IPS DF 19.7 (cell line): ENCODE measurements around the gene STOML1.

Source experiments
- DNase-seq: peaks from one replicate; pipeline ENCODE4 v3.0.0-alpha.2; 2013; ENCODE audit warnings: low read depth, low spot score

STOML1 gene

DNA sequence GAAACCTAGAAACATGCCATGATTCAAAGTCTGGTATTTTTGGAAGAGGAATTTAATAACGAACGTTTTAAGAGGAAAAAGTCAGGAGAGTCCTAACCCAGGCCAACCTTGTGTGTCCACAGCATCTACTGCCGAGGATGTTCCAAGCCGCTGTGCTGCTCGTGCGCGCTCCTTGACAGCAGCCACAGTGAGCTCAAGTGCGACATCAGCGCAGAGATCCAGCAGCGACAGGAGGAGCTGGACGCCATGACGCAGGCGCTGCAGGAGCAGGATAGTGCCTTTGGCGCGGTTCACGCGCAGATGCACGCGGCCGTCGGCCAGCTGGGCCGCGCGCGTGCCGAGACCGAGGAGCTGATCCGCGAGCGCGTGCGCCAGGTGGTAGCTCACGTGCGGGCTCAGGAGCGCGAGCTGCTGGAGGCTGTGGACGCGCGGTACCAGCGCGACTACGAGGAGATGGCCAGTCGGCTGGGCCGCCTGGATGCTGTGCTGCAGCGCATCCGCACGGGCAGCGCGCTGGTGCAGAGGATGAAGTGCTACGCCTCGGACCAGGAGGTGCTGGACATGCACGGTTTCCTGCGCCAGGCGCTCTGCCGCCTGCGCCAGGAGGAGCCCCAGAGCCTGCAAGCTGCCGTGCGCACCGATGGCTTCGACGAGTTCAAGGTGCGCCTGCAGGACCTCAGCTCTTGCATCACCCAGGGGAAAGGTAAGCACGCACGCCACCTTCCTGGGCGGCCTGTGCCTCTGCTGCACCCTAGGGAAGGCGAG is 30.8 kb upstream of the STOML1 start:
- DNase-seq: no peak

GRCh38 chr15:74019734-74020133 is 27.6 kb upstream of the STOML1 start:
- no peak for DNase-seq

GRCh38 chr15:74013374-74013894 is 21.3 kb upstream of the STOML1 start:
- no peak for DNase-seq

- no peak for DNase-seq
These were observed 19.5 kb upstream of the STOML1 start for GRCh38 chr15:74011610-74012009.

GRCh38 chr15:74010929-74011540 is 18.9 kb upstream of the STOML1 start:
- no peak for DNase-seq

GRCh38 chr15:74008901-74009300 is 16.8 kb upstream of the STOML1 start:
- DNase-seq: no peak

DNA sequence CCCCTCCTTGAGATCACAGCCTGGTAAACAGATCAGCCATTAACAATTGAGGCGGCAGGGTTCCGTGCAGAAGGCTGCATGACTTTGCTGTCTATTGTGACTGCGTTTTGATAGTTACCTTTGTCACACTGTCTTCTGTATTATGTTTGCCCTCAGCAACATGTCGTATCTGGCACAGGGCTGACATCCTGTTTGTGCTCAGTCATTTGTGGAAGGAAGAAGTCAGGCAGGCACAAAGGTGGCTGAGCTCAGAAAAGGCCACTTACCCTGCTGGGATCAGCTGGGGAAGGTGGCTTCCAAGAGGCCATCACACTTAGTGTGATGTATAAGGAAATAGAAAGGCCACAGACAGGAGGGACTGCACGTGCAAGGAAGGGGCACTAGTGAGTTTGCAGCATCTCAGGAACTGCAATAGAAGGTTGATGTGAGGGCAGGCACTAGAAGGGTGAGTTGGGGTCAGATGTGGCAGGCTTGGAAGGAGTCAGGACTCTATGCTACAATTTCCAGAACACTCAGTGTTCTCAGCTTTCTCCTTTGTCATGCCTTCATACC is 15.8 kb upstream of the STOML1 start:
- no peak for DNase-seq

DNA sequence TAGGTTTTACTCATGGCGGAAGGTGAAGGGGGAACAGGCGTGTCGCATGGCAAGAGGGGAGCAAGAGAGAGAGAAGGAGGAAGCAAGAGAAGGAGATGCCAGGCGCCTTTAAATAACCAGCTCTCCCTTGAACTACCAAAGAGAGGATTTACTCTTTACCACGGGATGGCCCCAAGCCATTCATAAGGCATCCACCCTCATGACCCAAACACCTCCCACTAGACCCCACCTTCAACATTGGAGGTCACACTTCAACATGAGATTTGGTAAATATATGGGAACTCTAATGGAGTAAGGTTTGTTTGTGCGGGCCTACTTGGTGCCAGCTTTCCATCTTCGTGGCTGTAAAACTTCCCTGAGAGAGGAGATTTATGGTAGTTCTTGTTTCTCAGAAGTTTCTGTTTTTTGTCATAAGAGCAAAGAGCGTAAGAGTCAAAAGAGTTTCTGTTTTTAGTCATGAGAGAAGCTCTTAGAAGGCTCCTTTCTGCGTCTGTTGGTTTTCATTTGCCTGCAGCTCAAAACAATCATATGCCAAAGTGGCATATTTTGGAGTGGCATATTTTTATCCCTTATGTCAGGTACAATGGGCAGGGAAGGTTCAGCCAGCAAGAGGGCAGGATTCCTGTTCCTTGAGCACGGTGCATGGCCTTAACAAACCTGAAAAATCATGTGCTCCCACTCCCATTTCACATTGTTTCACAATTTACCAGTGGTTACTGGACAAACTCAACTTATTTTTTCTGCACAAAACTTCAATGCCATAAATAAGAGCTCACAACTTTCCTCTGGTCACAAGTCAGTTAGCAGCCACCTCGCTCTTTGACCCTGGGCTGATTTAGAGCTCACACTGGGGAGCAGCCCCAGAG is 14.9 kb upstream of the STOML1 start:
- DNase-seq: no peak

DNA sequence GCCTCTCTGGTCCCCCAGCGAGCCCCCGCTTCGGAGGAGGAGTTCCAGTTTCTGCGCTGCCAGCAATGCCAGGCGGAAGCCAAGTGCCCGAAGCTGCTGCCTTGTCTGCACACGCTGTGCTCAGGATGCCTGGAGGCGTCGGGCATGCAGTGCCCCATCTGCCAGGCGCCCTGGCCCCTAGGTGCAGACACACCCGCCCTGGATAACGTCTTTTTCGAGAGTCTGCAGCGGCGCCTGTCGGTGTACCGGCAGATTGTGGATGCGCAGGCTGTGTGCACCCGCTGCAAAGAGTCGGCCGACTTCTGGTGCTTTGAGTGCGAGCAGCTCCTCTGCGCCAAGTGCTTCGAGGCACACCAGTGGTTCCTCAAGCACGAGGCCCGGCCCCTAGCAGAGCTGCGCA is 5.9 kb upstream of the STOML1 start:
- DNase-seq: no peak

GRCh38 chr15:73996939-73997338 is 4.8 kb upstream of the STOML1 start:
- no peak for DNase-seq

DNA sequence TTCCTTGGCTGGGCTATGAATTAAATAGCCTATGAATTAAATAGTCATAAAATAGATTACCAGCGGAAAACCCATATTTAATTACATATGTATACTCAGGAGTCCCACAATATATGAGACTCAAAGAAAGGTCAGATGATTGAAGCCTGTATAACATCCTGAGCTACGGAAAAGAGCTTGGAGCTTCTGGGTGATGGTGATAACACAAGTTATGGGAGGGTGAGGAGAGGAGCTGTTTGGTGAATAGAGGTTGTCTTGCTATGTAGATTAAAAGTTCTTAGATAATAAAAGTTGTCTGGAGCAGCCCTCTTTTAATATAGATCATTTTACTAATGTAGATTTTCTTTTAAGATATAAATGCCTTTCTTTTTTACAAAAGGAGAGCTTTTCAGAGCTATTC is 4.2 kb upstream of the STOML1 start:
- no peak for DNase-seq

GRCh38 chr15:73994912-73995622 is 3.0 kb upstream of the STOML1 start:
- DNase-seq: no peak

DNA sequence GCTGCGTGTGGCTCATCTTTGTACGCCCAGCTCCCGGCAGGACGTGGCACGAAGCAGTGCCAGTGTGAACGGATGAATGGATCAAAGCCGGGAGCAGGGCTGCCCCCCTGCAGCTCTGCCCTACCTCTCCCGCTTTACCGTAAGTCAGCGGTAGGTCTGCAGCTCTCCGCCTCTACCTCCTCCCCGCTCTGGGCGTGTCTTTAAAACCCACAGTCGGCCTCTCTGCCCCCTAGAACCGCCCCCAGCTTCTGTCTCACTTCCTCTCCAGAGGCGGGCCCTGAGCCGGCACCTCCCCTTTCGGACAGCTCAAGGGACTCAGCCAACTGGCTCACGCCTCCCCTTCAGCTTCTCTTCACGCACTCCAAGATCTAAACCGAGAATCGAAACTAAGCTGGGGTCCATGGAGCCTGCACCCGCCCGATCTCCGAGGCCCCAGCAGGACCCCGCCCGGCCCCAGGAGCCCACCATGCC is 2.4 kb upstream of the STOML1 start, which contains the start of gene PML:
Gene PML (plus strand): TSS at position 304 of the 471 bp plus-strand sequence. CDS start 97 bp downstream, at position 401.
- DNase-seq: peak; percentile 83

- DNase-seq: no peak
These were observed 1.3 kb upstream of the STOML1 start for GRCh38 chr15:73993211-73993994.

DNA sequence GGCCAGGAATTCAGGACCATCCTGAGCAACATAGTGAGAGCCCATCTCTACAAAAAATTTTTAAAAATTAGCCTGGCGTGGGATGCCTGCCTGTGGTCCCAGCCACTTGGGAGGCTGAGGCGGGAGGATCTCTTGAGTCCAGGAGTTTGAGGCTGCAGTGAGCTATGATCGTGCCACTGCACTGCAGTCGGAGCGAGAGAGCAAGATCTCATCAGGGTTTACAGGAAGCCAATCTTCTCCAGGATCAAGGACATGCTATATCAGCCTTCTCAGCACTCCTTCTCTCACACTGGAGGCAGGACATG is 451 bp upstream of the STOML1 start:
- DNase-seq: no peak

DNA sequence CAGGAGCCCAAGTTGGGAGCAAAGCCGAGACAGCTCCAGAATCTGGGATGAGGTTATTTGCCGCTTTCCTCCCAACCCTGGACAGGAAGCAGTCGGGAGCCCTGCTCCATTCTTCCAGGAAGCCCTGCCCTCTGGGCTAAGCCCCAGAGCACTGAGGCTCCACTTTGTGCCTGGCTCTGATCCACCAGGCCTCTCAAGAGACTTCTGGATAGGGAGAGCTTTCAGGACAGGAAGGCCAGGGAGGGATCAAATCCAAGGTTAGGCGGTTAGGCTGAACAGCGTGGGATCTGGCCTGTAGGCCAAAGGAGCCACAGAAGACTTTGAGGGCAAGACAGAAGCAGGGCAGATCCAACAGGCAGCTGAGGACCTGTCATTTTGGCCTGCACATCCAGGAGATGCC is 835 bp downstream of the STOML1 start:
- DNase-seq: no peak

DNA sequence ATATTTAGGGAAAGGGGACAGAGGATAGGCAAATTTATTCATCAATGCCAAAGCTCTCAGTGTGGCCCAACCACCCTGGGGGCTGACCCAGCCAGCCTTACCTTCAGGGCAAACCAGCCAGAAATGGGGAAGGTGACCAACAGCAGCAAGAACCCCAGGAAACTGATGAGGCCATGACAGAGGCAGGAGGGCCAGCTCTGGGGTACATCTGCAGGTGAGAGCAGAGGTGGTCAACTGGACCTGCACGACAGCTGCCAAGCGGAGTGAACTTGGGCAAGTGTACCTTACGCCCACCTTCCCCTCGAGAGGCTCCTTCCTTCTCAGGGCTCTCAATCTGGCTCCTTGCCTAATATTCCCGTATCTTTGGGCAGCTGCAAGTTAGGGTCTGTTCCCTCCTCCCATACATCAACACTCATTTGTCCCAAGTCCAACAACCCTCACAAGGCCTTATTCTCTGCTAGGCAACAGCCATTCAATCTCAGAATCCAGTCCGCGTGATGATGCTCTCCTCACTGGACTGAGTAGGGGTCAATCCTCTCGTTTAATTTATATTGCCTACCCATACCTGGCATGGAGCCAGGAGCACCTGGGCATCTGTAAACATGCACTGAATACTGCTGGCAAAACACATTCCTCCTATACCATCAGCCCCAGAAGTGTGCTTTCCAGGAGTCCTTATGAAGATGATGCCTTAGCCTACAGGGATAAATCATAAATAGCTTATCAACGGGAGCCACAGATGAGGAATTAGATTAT is 1.7 kb downstream of the STOML1 start:
- no peak for DNase-seq

DNA sequence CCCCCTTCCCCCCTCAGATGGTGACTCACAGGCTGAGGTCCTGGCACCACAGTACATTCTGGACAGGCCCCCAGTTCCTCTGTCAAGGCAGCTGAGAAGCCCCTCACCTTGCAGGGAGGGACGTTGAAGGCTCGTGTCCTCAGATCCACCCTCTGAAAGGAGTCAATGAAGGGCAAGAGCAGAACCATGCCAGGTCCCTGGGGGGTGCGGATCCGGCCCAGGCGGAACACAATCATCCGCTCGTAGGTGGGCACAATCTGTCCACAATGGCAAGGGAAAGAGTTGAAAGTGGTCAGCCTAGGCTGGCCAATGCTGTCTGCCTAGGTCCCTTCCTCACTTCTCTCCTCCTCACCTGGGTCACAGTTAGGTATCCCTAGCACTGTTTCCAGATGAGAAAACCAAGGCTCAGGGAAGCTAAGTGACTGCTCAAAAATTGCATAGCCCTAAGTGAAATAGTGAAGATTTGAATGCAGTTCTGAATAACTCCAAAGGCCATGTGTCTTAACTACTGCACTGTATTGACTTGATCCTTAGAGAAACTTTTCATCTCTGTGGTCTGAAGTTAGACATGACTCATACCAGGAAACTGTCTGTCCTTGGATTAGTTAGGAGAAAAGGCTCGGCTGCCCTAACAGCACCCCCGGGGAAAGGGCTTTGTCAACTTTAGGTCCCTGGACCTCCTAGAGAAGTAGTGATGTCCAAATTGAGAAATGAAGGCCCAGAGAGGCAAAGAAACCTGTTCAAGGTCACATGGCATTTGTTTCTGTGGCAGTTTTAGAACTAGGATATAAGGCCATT is 2.9 kb downstream of the STOML1 start:
- DNase-seq: no peak

DNA sequence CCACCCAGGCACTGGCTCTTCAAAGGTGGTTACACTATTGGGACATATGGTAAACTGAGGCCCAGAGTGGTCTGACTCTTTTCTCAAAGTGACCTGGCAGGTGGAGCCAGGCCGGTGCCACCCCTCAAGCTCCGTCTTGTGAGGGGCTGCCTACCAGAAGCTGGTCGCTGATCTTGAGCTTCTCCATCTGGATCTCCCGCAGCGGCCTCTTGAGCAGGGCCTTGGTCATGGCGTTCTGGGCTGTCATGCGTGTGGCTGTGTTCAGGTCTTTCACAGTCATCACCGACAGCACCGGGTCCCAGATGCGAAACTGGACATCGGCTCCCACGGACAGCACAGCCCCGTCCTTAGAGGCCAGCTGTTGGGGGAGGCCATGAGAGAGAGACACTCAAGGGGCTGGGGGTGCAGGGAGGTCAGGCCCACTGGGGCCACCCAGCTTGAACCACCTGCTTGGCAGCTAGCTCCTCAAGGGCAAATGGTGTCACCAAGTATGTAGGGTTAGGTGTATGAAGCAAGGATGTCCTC is 3.6 kb downstream of the STOML1 start:
- DNase-seq: no peak
